HuH-7 (cell line): ENCODE measurements around the gene INPP5J.

Source experiments
- DNase-seq: peaks from one replicate; pipeline ENCODE4 v3.0.0; 2011; ENCODE audit warnings: low spot score

The INPP5J gene

GRCh38 chr22:31126128-31126868 is 3.5 kb downstream of the INPP5J start:
- DNase-seq: no peak

GRCh38 chr22:31126869-31127175 is 4.1 kb downstream of the INPP5J start:
- DNase-seq: no peak

GRCh38 chr22:31127181-31127772 is 4.5 kb downstream of the INPP5J start:
- DNase-seq: no peak

GRCh38 chr22:31128156-31128555 is 5.4 kb downstream of the INPP5J start:
- DNase-seq: no peak

- peak; percentile 89 for DNase-seq
These were observed 8.1 kb downstream of the INPP5J start for GRCh38 chr22:31130873-31131272.

GRCh38 chr22:31133911-31134310 is 11.1 kb downstream of the INPP5J start:
- peak; percentile 19 for DNase-seq

- DNase-seq: no peak
These were observed 11.9 kb downstream of the INPP5J start for GRCh38 chr22:31134688-31135087.

GRCh38 chr22:31135706-31136105 is 12.9 kb downstream of the INPP5J start:
- DNase-seq: peak; percentile 30

- DNase-seq: no peak
These were observed 13.4 kb downstream of the INPP5J start for GRCh38 chr22:31136155-31136554.

- DNase-seq: no peak
These were observed 13.9 kb downstream of the INPP5J start for GRCh38 chr22:31136711-31137110.

- DNase-seq: peak; percentile 16
These were observed 15.0 kb downstream of the INPP5J start for GRCh38 chr22:31137721-31138120.

- peak; percentile 20 for DNase-seq
These were observed 15.4 kb downstream of the INPP5J start for GRCh38 chr22:31138126-31138525.

GRCh38 chr22:31139066-31139465 is 16.3 kb downstream of the INPP5J start:
- no peak for DNase-seq

GRCh38 chr22:31139866-31140716 is 17.3 kb downstream of the INPP5J start, which contains the start of gene PLA2G3:
Gene PLA2G3, minus strand, starts transcription at chr22:31140508. Its CDS starts 154 bp downstream, at chr22:31140354.
- peak; percentile 34 for DNase-seq

GRCh38 chr22:31140746-31141145 is 18.0 kb downstream of the INPP5J start:
- DNase-seq: no peak

GRCh38 chr22:31141551-31141950 is 18.8 kb downstream of the INPP5J start:
- no peak for DNase-seq

- no peak for DNase-seq
These were observed 19.5 kb downstream of the INPP5J start for GRCh38 chr22:31142285-31142684.

- DNase-seq: no peak
These were observed 20.3 kb downstream of the INPP5J start for GRCh38 chr22:31143038-31143437.

GRCh38 chr22:31143537-31143936 is 20.8 kb downstream of the INPP5J start:
- DNase-seq: no peak

GRCh38 chr22:31144223-31144622 is 21.5 kb downstream of the INPP5J start:
- DNase-seq: peak; percentile 22

GRCh38 chr22:31148488-31148887 is 25.7 kb downstream of the INPP5J start:
- DNase-seq: peak; percentile 20

- DNase-seq: peak; percentile 97
These were observed 26.3 kb downstream of the INPP5J start for GRCh38 chr22:31148953-31149627.
